ENCODE measurements around the gene FUZ. TPM values are rescaled to one million over a fixed set of nuclear protein-coding genes. Genes with fewer than 3 reads are reported as not detected.

Gene FUZ
- total RNA-seq, 4 donors from 2014 or later, result 10.5 to 28.8 (median 23.3) TPM

DNA sequence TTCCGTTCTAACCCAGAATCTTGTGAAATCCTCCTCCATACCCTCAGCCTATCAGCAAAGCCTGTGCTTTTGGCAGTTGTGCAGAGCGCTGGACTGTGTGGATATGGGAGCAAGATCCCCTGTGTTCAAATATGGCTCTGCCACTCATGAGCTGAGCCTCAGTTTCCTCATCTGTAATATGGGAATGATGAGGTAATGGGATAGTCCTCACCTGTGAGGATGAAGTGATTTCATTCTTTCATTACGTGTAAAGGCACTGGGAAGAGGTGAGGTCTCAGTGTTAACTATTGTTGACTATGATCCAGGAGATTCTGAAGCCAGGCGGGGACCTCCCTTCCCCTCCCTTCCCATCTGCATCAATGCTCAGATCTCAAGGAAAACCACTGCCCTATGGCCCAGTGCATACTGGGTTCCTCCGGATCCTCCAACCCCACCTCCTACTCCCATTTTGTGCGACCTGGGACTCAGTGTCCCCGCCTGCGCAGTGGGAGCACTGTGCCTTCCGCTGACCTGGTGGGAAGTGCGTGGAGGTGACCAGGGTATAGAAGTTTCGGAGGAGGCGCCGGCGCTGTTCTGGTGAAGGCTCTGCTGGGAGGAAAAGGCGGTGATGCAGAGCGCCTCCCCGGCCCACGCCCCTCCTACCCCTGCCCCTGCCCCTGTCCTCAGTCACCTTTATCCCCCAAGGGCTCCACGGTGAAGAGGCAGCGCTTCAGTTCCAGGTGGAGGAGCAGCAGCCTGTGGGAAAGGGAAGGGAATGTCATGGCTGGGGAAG lies 5.0 kb downstream of the FUZ start:
- no peak for DNase-seq
- Histone ChIP-seq H3K4me3 (peak overlapping the region in 1 of 2 donors; percentile 67), H3K27me3 (no peaks in the 10 kb centered on the region), H3K36me3 (no peaks in the 10 kb centered on the region), H3K9me3 (no peaks in the 10 kb centered on the region), H3K27ac (peak overlapping the region; percentile 86 to 89), H3K4me1 (peaks cover 0 to 4% of the 10 kb centered on the region in 2 donors)
- TF ChIP-seq, protein P1, sequence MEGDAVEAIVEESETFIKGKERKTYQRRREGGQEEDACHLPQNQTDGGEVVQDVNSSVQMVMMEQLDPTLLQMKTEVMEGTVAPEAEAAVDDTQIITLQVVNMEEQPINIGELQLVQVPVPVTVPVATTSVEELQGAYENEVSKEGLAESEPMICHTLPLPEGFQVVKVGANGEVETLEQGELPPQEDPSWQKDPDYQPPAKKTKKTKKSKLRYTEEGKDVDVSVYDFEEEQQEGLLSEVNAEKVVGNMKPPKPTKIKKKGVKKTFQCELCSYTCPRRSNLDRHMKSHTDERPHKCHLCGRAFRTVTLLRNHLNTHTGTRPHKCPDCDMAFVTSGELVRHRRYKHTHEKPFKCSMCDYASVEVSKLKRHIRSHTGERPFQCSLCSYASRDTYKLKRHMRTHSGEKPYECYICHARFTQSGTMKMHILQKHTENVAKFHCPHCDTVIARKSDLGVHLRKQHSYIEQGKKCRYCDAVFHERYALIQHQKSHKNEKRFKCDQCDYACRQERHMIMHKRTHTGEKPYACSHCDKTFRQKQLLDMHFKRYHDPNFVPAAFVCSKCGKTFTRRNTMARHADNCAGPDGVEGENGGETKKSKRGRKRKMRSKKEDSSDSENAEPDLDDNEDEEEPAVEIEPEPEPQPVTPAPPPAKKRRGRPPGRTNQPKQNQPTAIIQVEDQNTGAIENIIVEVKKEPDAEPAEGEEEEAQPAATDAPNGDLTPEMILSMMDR (IDR thresholded peaks at IDR 0.05), result no peak
- TF ChIP-seq POLR2A (IDR thresholded peaks at IDR 0.05), result no peak
- intact Hi-C loops (cut with DNase I; ENCODE audit: low total_unique reads), result loop anchor here (5.0 kb wide), 1 partner anchor 41 kb away; the partner anchor contains the start of gene AP2A1

DNA sequence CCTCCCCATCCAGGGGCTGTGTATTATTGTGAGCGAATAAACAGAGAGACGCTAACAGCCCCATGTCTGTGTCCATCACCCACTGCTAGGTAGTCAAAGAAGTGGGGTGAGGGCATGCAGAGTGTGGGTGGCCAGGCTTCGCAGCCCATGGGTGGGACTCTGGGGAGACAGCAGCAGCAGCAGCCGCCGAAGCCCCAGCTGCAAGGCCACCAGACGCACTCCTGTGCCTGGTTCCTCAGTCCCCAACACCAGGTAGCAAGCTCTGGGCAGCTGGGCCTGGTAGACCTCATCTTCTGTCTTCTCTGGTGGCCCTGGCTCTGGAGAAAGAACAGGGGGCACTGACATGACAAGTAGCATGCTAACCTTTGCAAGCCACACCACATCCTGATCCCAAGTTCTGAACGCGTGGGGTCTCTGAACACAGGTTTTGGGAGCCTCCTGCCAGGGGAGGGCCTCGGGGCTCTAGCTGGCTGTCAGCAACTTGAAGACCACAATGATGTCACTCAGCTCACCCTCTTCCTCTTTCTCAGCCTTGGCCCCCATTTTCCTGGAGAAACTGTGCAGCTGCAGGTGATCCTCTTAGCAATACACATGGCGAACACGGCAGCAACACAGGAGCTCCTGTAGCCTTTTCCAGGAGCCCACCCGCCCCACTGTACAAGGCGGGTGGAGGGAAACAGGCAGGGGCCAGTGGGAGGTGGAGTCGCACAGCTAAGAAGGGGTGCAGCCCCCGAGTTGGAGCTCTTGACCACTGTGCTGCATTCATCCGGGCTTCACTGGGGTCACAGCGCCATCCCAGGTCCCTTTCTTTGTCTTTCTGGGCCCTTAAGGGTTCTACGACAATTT lies 5.8 kb downstream of the FUZ start:
- Histone ChIP-seq H3K4me1 (peaks cover 0 to 4% of the 10 kb centered on the region in 2 donors), H3K27ac (no peak overlapping the region), H3K27me3 (no peaks in the 10 kb centered on the region), H3K9me3 (no peaks in the 10 kb centered on the region), H3K36me3 (no peaks in the 10 kb centered on the region), H3K4me3 (no peak overlapping the region)
- intact Hi-C loops (cut with DNase I; ENCODE audit: low total_unique reads), result loop anchor here (5.0 kb wide), 1 partner anchor 40 kb away; the partner anchor contains the start of gene AP2A1
- DNase-seq, result no peak
- TF ChIP-seq POLR2A (IDR thresholded peaks at IDR 0.05), result no peak
- TF ChIP-seq, protein P1 (IDR thresholded peaks at IDR 0.05), result no peak

DNA sequence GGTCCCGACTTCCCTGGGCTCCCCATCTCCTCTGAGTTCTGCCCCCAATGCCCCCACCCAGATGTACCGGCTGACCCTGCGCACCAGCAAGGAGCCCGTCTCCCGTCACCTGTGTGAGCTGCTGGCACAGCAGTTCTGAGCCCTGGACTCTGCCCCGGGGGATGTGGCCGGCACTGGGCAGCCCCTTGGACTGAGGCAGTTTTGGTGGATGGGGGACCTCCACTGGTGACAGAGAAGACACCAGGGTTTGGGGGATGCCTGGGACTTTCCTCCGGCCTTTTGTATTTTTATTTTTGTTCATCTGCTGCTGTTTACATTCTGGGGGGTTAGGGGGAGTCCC lies 6.5 kb downstream of the FUZ start:
- Histone ChIP-seq H3K9me3 (no peaks in the 10 kb centered on the region), H3K27me3 (no peaks in the 10 kb centered on the region), H3K4me1 (peaks cover 0 to 8% of the 10 kb centered on the region in 2 donors), H3K36me3 (no peaks in the 10 kb centered on the region), H3K27ac (no peak overlapping the region), H3K4me3 (no peak overlapping the region)
- intact Hi-C loops (cut with DNase I; ENCODE audit: low total_unique reads), result loop anchor here (5.0 kb wide), 1 partner anchor 39 kb away; the partner anchor contains the start of gene AP2A1
- DNase-seq, result no peak
- TF ChIP-seq, protein P1 (IDR thresholded peaks at IDR 0.05), result no peak

DNA sequence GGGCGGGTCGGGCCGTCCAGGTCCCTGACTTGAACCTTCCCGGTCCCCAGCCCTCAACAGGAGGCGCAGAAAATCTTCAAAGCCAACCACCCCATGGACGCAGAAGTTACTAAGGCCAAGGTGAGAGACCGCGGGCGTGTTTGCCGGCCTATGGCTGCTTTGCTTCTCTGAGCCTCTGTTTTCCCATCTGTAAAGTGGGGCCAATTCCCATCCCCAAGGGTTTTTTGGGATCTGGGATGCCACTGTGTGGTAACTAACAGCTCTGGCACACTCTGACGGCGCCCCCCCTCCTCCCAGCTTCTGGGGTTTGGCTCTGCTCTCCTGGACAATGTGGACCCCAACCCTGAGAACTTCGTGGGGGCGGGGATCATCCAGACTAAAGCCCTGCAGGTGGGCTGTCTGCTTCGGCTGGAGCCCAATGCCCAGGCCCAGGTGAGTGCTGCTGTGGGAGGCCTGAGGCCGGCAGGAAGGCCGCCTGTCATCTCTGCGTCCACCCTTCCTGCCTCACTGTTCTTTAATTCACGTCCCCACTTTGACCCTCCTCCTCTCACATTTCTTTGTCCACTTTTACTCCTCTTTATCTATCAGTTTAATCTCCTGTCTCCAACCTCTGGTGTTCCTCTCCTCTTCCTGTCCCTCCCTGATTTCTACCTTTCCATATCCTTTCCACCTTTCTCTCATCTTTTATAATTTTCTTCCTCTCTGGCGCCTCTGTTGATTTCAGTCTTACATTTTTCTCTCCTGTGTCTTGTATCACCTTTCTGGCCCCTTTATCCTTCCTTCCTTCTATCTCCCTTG lies 7.1 kb downstream of the FUZ start:
- H3K36me3 ChIP-seq, result no peaks in the 10 kb centered on the region
- TF ChIP-seq, protein P1 (IDR thresholded peaks at IDR 0.05), result no peak
- TF ChIP-seq POLR2A (IDR thresholded peaks at IDR 0.05), result no peak
- intact Hi-C loops (cut with DNase I; ENCODE audit: low total_unique reads), result loop anchor here (5.0 kb wide), 1 partner anchor 39 kb away; the partner anchor contains the start of gene AP2A1

More for the DNA sequence above, 7.1 kb downstream of the FUZ start:
- Histone ChIP-seq H3K9me3 (no peaks in the 10 kb centered on the region), H3K4me3 (no peak overlapping the region), H3K27me3 (no peaks in the 10 kb centered on the region), H3K27ac (no peak overlapping the region), H3K4me1 (peaks cover 0 to 8% of the 10 kb centered on the region in 2 donors)
- no peak for DNase-seq
